PFSK-1 (cell line): ENCODE results near the gene GPR65. TPM values are rescaled to one million over a fixed set of nuclear protein-coding genes. Genes with fewer than 3 reads are reported as not detected.

Experiments used
- FOXP2 ChIP-seq: optimal IDR thresholded peaks from 2 replicates; pipeline ENCODE3; 2011; ENCODE audit warnings: borderline replicate concordance, control low read depth, inconsistent platforms; ENCODE audit not compliant: insufficient read depth; ENCODE audit errors: extremely low read length, extremely low read depth
- POLR2AphosphoS5 ChIP-seq: IDR thresholded peaks from 2 replicates; pipeline ENCODE4 v1.6.1; 2012; ENCODE audit warnings: low read depth, mild to moderate bottlenecking, control low read depth, low read length, moderate library complexity
- SIN3A ChIP-seq: IDR thresholded peaks from 2 replicates; pipeline ENCODE4 v1.6.1; 2012; ENCODE audit warnings: mild to moderate bottlenecking, low read length, moderate library complexity, borderline replicate concordance; ENCODE audit not compliant: insufficient read depth
- TAF1 ChIP-seq: IDR thresholded peaks from 2 replicates; pipeline ENCODE4 v1.6.1; 2012; ENCODE audit warnings: low read length, control low read depth, borderline replicate concordance; ENCODE audit not compliant: insufficient read depth
- polyA plus RNA-seq: library from polyadenylated mRNA; unstranded; fragments of >200 nt; gene quantifications from one replicate; pipeline ENCODE4 v1.2.1, GENCODE V29; 2012; ENCODE audit warnings: low read depth, missing spikeins; ENCODE audit not compliant: insufficient read length
- TF ChIP-seq, protein P1 (sequence below), 2 experiments: IDR thresholded peaks; 2 replicates each; pipeline versions ENCODE4 v1.6.1 to v1.8.0; 2011 to 2012; ENCODE audit warnings: low read depth in 2 of 2, low read length in 2 of 2, control low read depth in 1 of 2, inconsistent platforms in 1 of 2, mild to moderate bottlenecking in 1 of 2, moderate library complexity in 1 of 2; ENCODE audit not compliant: insufficient read depth in 1 of 2

GPR65 gene, protein sequence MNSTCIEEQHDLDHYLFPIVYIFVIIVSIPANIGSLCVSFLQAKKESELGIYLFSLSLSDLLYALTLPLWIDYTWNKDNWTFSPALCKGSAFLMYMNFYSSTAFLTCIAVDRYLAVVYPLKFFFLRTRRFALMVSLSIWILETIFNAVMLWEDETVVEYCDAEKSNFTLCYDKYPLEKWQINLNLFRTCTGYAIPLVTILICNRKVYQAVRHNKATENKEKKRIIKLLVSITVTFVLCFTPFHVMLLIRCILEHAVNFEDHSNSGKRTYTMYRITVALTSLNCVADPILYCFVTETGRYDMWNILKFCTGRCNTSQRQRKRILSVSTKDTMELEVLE
- not detected for polyA plus RNA-seq

DNA sequence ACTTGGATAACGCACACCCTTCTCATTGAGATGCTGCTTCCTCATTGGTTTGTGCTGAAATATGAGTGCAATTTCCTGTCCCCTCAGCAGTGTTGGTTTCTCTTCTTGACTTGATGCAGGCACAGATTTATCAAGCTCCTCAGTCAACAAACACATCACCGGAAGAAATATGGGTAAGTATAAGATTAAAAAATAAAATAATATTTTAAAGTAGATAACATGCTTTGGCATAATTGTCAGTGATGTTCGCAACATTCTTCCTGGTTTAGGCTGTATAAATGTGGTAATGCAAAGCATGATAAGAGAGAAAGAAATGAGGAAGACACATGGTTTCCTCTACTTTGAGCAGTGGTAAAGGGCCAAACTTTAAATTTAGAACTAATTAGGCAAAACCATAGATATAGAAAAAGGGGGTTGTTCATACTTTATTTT is at the start of gene GPR65:
GPR65 (plus strand) TSS at position 86 of the 432 bp plus-strand sequence. CDS start 5,713 bp downstream, outside the sequence.
- TF ChIP-seq POLR2AphosphoS5 = no peak
- TF ChIP-seq FOXP2 = no peak
- TF ChIP-seq SIN3A = no peak
- TF ChIP-seq, protein P1, sequence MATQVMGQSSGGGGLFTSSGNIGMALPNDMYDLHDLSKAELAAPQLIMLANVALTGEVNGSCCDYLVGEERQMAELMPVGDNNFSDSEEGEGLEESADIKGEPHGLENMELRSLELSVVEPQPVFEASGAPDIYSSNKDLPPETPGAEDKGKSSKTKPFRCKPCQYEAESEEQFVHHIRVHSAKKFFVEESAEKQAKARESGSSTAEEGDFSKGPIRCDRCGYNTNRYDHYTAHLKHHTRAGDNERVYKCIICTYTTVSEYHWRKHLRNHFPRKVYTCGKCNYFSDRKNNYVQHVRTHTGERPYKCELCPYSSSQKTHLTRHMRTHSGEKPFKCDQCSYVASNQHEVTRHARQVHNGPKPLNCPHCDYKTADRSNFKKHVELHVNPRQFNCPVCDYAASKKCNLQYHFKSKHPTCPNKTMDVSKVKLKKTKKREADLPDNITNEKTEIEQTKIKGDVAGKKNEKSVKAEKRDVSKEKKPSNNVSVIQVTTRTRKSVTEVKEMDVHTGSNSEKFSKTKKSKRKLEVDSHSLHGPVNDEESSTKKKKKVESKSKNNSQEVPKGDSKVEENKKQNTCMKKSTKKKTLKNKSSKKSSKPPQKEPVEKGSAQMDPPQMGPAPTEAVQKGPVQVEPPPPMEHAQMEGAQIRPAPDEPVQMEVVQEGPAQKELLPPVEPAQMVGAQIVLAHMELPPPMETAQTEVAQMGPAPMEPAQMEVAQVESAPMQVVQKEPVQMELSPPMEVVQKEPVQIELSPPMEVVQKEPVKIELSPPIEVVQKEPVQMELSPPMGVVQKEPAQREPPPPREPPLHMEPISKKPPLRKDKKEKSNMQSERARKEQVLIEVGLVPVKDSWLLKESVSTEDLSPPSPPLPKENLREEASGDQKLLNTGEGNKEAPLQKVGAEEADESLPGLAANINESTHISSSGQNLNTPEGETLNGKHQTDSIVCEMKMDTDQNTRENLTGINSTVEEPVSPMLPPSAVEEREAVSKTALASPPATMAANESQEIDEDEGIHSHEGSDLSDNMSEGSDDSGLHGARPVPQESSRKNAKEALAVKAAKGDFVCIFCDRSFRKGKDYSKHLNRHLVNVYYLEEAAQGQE (IDR thresholded peaks at IDR 0.05; ENCODE audit: insufficient read depth in 1 of 2, low read depth in 2 of 2, low read length in 2 of 2) = no peak
- TF ChIP-seq TAF1 = no peak

DNA sequence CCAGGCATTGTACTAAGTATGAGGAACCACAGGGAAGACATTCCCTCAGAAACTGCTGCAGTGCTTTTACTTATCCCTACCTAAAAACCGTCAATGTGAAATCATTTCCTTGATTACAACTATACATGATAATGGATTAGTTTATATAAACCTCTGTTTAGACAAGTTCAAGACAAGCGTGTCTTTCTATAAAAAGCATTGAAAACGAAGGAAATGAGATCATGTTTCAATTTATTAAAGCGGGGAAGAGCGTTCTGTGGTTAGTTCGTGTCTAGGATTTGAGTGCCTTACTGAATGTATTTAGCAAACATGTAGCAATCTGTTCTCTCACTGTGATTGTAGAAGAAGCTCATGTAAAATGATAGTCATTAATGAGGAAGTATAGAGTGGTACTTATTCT is 49.4 kb upstream of the GPR65 start:
- TF ChIP-seq SIN3A (no peak), POLR2AphosphoS5 (no peak), TAF1 (no peak), FOXP2 (no peak)
- TF ChIP-seq, protein P1 (IDR thresholded peaks at IDR 0.05; ENCODE audit: insufficient read depth in 1 of 2, low read depth in 2 of 2, low read length in 2 of 2) = no peak

DNA sequence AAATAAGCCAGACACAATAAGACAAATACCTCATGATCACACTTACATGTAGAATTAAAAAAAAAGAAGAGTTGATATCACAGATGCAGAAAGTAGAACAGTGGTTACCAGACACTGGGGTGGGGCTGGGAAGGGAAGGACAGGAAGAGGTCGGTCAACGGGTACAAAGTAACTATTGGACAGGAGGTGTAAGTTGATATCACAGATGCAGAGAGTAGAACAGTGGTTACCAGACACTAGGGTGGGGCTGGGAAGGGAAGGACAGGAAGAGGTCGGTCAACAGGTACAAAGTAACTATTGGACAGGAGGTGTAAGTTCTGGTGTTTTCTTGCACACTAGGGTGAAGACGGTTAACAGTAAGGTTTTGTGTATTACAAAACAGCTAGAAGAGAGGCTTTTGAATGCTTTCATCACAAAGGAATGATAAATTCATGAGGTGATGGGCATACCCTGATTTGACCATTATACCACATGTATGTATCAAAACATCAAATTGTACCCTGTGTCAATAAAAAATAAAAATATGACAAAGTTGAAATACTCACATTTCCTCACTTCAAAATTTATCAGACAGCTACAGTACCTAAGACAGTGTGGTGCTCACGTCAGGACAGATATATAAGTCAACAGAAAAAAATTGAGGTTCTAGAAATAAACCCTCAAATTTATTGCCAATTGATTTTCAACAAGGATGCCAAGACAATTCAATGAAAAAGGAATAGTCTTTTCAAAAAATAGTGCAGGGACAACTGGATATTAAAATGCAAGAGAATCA is 44.7 kb upstream of the GPR65 start:
- no peak for TF ChIP-seq POLR2AphosphoS5
- TF ChIP-seq SIN3A = no peak

DNA sequence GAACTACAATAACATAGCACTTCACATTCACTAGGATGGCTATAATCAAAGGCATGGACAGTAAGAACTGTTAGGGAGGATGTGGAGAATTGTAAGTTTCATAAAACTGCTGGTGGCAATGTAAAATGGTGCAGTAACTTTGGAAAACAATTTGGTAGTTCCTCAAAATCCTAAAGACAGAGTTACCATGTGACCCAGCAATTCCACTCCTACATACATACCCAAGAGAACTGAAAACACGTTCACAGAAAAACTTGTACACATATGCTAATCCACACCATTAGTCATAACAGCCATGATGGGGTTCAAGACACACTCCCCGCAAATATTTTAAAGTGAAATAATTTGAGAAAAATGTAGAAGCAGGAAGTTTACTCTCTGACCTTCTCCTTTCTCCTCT is 43.7 kb upstream of the GPR65 start:
- TF ChIP-seq SIN3A (no peak), TAF1 (no peak), POLR2AphosphoS5 (no peak), FOXP2 (no peak)
- TF ChIP-seq, protein P1 (IDR thresholded peaks at IDR 0.05; ENCODE audit: insufficient read depth in 1 of 2, low read depth in 2 of 2, low read length in 2 of 2) = no peak

DNA sequence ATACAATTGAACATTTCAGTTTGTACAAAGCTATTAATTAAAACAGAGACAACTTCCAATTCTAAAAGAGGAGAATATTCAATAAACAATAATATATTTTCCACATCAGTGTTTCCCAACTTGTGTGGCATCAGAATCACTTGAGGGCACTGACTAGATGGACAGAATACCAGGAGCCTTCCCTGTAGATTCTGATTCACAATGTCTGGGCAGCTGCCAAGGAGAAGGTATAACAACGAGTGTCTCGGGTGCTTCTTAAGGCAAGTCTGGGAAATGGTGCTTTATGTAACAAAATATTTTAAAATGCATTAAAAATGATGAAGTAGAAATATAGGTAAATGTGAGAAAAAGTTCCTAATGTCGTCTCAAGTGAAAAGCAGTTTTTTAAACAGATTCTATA is 38.1 kb upstream of the GPR65 start:
- TF ChIP-seq, protein P1 (IDR thresholded peaks at IDR 0.05; ENCODE audit: insufficient read depth in 1 of 2, low read depth in 2 of 2, low read length in 2 of 2) = no peak
- no peak for TF ChIP-seq POLR2AphosphoS5
- TF ChIP-seq FOXP2 = no peak
- TF ChIP-seq TAF1 = no peak
- TF ChIP-seq SIN3A = no peak
